H1 (cell line): Measurements from ENCODE around the gene MMS22L. TPM values are rescaled to one million over a fixed set of nuclear protein-coding genes. Genes with fewer than 3 reads are reported as not detected.

Experiments
- CTCF ChIA-PET: fragments of 300-600 bp; sonication (Branson Sonifier 250); formaldehyde crosslinking; loops from one replicate; lab custom pipeline; 2021; ENCODE audit not compliant: partially characterized antibody; lab: Charles Lee
- POLR2A ChIA-PET: fragments of 300-600 bp; sonication (Branson Sonifier 250); formaldehyde crosslinking; loops from one replicate; lab custom pipeline; 2021; ENCODE audit warnings: inconsistent platforms; ENCODE audit not compliant: partially characterized antibody; lab: Charles Lee
- DNase-seq, 2 experiments: peaks; one replicate each; pipeline versions ENCODE4 v3.0.0 to v3.0.0-alpha.2; 2010 to 2022; ENCODE audit warnings: low spot score in 2 of 2, low read depth in 1 of 2, mixed read lengths in 1 of 2
- FAIRE-seq: peaks from 2 replicates; lab custom pipeline; 2011; peaks lifted over from hg19 to GRCh38; lab: Jason Lieb, UNC
- H2AFZ ChIP-seq: 2 replicates; pipeline ENCODE4 v1.8.1; 2012; ENCODE audit warnings: low read length, inconsistent platforms
- H2AK5ac ChIP-seq: 2 replicates; pipeline ENCODE4 v1.6.1; 2013; ENCODE audit warnings: low read depth, low read length
- H2BK120ac ChIP-seq: replicated peaks from 2 replicates; pipeline ENCODE3; 2013; ENCODE audit warnings: low read depth, low read length, inconsistent platforms
- H2BK12ac ChIP-seq: 2 replicates; pipeline ENCODE4 v1.6.1; 2013; ENCODE audit warnings: low read depth, low read length
- H2BK15ac ChIP-seq: 2 replicates; pipeline ENCODE4 v1.6.1; 2013; ENCODE audit warnings: low read length
- H2BK20ac ChIP-seq: 2 replicates; pipeline ENCODE4 v1.6.1; 2013; ENCODE audit warnings: low read length
- H2BK5ac ChIP-seq: 2 replicates; pipeline ENCODE4 v1.6.1; 2013; ENCODE audit warnings: low read depth, low read length
- H3K14ac ChIP-seq: 2 replicates; pipeline ENCODE4 v1.6.1; 2013; ENCODE audit warnings: inconsistent platforms; ENCODE audit not compliant: insufficient read length
- H3K18ac ChIP-seq: 2 replicates; pipeline ENCODE4 v1.6.1; 2013; ENCODE audit warnings: low read length; ENCODE audit errors: extremely low read depth
- H3K23ac ChIP-seq: 2 replicates; pipeline ENCODE4 v1.6.1; 2013; ENCODE audit warnings: inconsistent platforms; ENCODE audit not compliant: insufficient read length
- H3K23me2 ChIP-seq: 2 replicates; pipeline ENCODE4 v1.6.1; 2013; ENCODE audit warnings: low read depth, low read length
- H3K27ac ChIP-seq: 2 replicates; pipeline ENCODE4 v1.6.1; 2011; ENCODE audit warnings: low read depth, low read length, inconsistent platforms
- H3K27me3 ChIP-seq, 4 experiments: replicated peaks in 1 of 4; 1 replicate in 1 of 4; 2 replicates in 3 of 4; pipeline versions ENCODE4 v1.6.1 to v1.8.1; 2011 to 2013; ENCODE audit warnings: low read length in 3 of 4, mild to moderate bottlenecking in 3 of 4, inconsistent platforms in 2 of 4, mixed read lengths in 2 of 4, moderate library complexity in 1 of 4; ENCODE audit not compliant: control insufficient read depth in 3 of 4, insufficient read depth in 3 of 4; ENCODE audit errors: extremely low read depth in 1 of 4
- H3K36me3 ChIP-seq, 4 experiments: 2 replicates each; pipeline versions ENCODE4 v1.6.1 to v1.8.1; 2011 to 2013; ENCODE audit warnings: mild to moderate bottlenecking in 4 of 4, low read length in 3 of 4, moderate library complexity in 2 of 4, control low read depth in 1 of 4, inconsistent platforms in 1 of 4; ENCODE audit not compliant: insufficient read depth in 4 of 4, control insufficient read depth in 2 of 4
- H3K4ac ChIP-seq: replicated peaks from 2 replicates; pipeline ENCODE3; 2013; ENCODE audit warnings: low read length, low read depth, mixed read lengths, inconsistent platforms; ENCODE audit not compliant: insufficient read length
- H3K4me1 ChIP-seq, 4 experiments: replicated peaks in 1 of 4; 1 replicate in 1 of 4; 2 replicates in 3 of 4; pipeline versions ENCODE4 v1.6.1 to v1.8.1; 2011 to 2013; ENCODE audit warnings: low read length in 3 of 4, inconsistent platforms in 2 of 4, mixed read lengths in 1 of 4; ENCODE audit not compliant: insufficient read depth in 4 of 4, control insufficient read depth in 3 of 4
- H3K4me2 ChIP-seq, 2 experiments: 2 replicates each; pipeline versions ENCODE4 v1.6.1 to v1.8.1; 2011 to 2013; ENCODE audit warnings: low read depth in 2 of 2, low read length in 2 of 2, control low read depth in 1 of 2, inconsistent platforms in 1 of 2, mild to moderate bottlenecking in 1 of 2; ENCODE audit not compliant: insufficient read depth in 1 of 2
- H3K4me3 ChIP-seq, 4 experiments: fragments of 200-600, 300-600 bp in 1 of 4; sonication (generic), shearing (Covaris generic), sonication (Bioruptor Twin) in 1 of 4; 2 replicates each; pipeline versions ENCODE4 v1.5.1 to v1.8.1; 2011 to 2016; ENCODE audit warnings: low read length in 4 of 4, low read depth in 3 of 4, control low read depth in 2 of 4, inconsistent platforms in 2 of 4, mild to moderate bottlenecking in 2 of 4, mixed read lengths in 1 of 4, moderate library complexity in 1 of 4; ENCODE audit not compliant: insufficient read depth in 2 of 4; ENCODE audit errors: extremely low read depth in 1 of 4
- H3K56ac ChIP-seq: replicated peaks from 2 replicates; pipeline ENCODE3; 2013; ENCODE audit warnings: low read depth, mild to moderate bottlenecking, mixed read lengths, low read length, inconsistent platforms; ENCODE audit not compliant: insufficient read length
- H3K79me1 ChIP-seq: 2 replicates; pipeline ENCODE4 v1.6.1; 2013; ENCODE audit warnings: low read depth, low read length, control low read depth
- H3K79me2 ChIP-seq, 2 experiments: 2 replicates each; pipeline versions ENCODE4 v1.6.1 to v1.8.1; 2012 to 2013; ENCODE audit warnings: low read length in 2 of 2, mild to moderate bottlenecking in 2 of 2, inconsistent platforms in 1 of 2; ENCODE audit not compliant: insufficient read depth in 2 of 2, control insufficient read depth in 1 of 2
- H3K9ac ChIP-seq, 4 experiments: replicated peaks in 1 of 4; 1 replicate in 1 of 4; 2 replicates in 3 of 4; pipeline versions ENCODE4 v1.6.1 to v1.8.1; 2011 to 2013; ENCODE audit warnings: low read depth in 3 of 4, low read length in 3 of 4, control low read depth in 2 of 4, mild to moderate bottlenecking in 2 of 4, moderate library complexity in 2 of 4, inconsistent platforms in 1 of 4; ENCODE audit errors: extremely low read depth in 1 of 4
- H3K9me3 ChIP-seq, 2 experiments: 2 replicates each; pipeline versions ENCODE4 v1.6.1 to v1.8.1; 2012 to 2013; ENCODE audit warnings: mild to moderate bottlenecking in 2 of 2, moderate library complexity in 2 of 2, control low read depth in 1 of 2, inconsistent platforms in 1 of 2, low read depth in 1 of 2, low read length in 1 of 2, mixed read lengths in 1 of 2; ENCODE audit not compliant: insufficient read depth in 2 of 2
- H4K20me1 ChIP-seq, 2 experiments: replicated peaks in 1 of 2; 2 replicates each; pipeline versions ENCODE3 to v1.8.1; 2011 to 2013; ENCODE audit warnings: inconsistent platforms in 2 of 2, low read length in 2 of 2, mild to moderate bottlenecking in 1 of 2; ENCODE audit not compliant: insufficient read depth in 2 of 2, control insufficient read depth in 1 of 2
- H4K5ac ChIP-seq: 2 replicates; pipeline ENCODE4 v1.6.1; 2013; ENCODE audit warnings: low read length, low read depth, mixed read lengths, inconsistent platforms; ENCODE audit not compliant: insufficient read length
- H4K8ac ChIP-seq: 2 replicates; pipeline ENCODE4 v1.8.0; 2013; ENCODE audit warnings: mild to moderate bottlenecking, moderate library complexity, low read length, inconsistent platforms; ENCODE audit not compliant: insufficient read depth; ENCODE audit errors: extremely low read depth
- H4K91ac ChIP-seq: replicated peaks from 2 replicates; pipeline ENCODE3; 2013; ENCODE audit warnings: low read length, mixed read lengths, inconsistent platforms; ENCODE audit not compliant: insufficient read length
- GTF2F1 ChIP-seq: IDR thresholded peaks from 2 replicates; pipeline ENCODE4 v1.6.1; 2012; ENCODE audit warnings: low read depth, low read length, improper control_type of control experiment, borderline replicate concordance
- HDAC6 ChIP-seq: IDR thresholded peaks from one replicate; pipeline ENCODE4 v1.7.1; 2012; ENCODE audit warnings: low read depth, mild to moderate bottlenecking, inconsistent platforms, low read length, moderate library complexity
- JUN ChIP-seq: IDR thresholded peaks from 2 replicates; pipeline ENCODE4 v1.6.1; 2011; ENCODE audit warnings: low read depth, mild to moderate bottlenecking, improper control_type of control experiment, low read length
- PHF8 ChIP-seq: fragments of 200-600 bp; sonication (generic); conservative IDR thresholded peaks from 2 replicates; pipeline ENCODE4 v1.7.1; 2012; ENCODE audit warnings: low read depth, mild to moderate bottlenecking, inconsistent platforms, low read length, moderate library complexity
- RAD21 ChIP-seq, 2 experiments: IDR thresholded peaks in 1 of 2; conservative IDR thresholded peaks in 1 of 2; 2 replicates each; pipeline ENCODE4 v1.6.1; 2011; ENCODE audit warnings: low read depth in 2 of 2, low read length in 2 of 2, improper control_type of control experiment in 1 of 2, inconsistent platforms in 1 of 2, mild to moderate bottlenecking in 1 of 2, moderate library complexity in 1 of 2
- SIX5 ChIP-seq: IDR thresholded peaks from 2 replicates; pipeline ENCODE4 v1.6.1; 2011; ENCODE audit warnings: mild to moderate bottlenecking, low read depth, low read length
- SRF ChIP-seq: IDR thresholded peaks from 2 replicates; pipeline ENCODE4 v1.6.1; 2011; ENCODE audit warnings: mild to moderate bottlenecking, low read depth, low read length, moderate library complexity
- SUZ12 ChIP-seq: fragments of 200-600 bp; sonication (generic); IDR thresholded peaks from 2 replicates; pipeline ENCODE4 v1.6.1; 2012; ENCODE audit warnings: mild to moderate bottlenecking, inconsistent platforms, low read length, moderate library complexity, mixed read lengths
- TBP ChIP-seq: IDR thresholded peaks from 2 replicates; pipeline ENCODE4 v1.6.1; 2011; ENCODE audit warnings: low read depth, low read length, improper control_type of control experiment
- YY1 ChIP-seq: IDR thresholded peaks from 2 replicates; pipeline ENCODE4 v1.6.1; 2011; ENCODE audit warnings: low read depth, mild to moderate bottlenecking, low read length
- WGBS, 2 experiments: shearing (Covaris generic) in 1 of 2; methylation state at CpG; one replicate each; pipeline versions ENCODE4 v1.1.6 to v1.1.7; 2013 to 2015; ENCODE audit warnings: low lambda C conversion rate in 2 of 2, mixed read lengths in 2 of 2, inconsistent platforms in 1 of 2, low coverage in 1 of 2, missing lambda C conversion rate in 1 of 2; ENCODE audit not compliant: insufficient replicate concordance in 2 of 2, insufficient coverage in 1 of 2, insufficient read length in 1 of 2; ENCODE audit errors: extremely low coverage in 1 of 2, missing lambda C conversion rate in 1 of 2; 5-methylcytosine and 5-hydroxymethylcytosine counted together
- polyA plus RNA-seq, 7 experiments: library from polyadenylated mRNA; depleted of rRNA in 3 of 7; stranded (reverse) in 5 of 7; unstranded in 2 of 7; fragments of >200 nt in 5 of 7; fragments of 200-250 nt in 2 of 7; gene quantifications; 1 replicate in 5 of 7; 2 replicates in 1 of 7; 4 replicates in 1 of 7; pipeline versions ENCODE4 v1.2.1 to v1.2.3, GENCODE V29; 2011 to 2013; ENCODE audit warnings: missing spikeins in 2 of 7, mixed read lengths in 2 of 7
- total RNA-seq: library from RNA; stranded (reverse); fragmentation: NEBNext Ultra II Directional; extraction: Animal tissue kit (Norgen Biotek cat#: 25700); gene quantifications from 2 replicates; pipeline ENCODE4 v1.2.1, GENCODE V29; 2021
- TF ChIP-seq, protein P1 (sequence below): IDR thresholded peaks from 2 replicates; pipeline ENCODE4 v1.6.1; 2011; ENCODE audit warnings: low read depth, mild to moderate bottlenecking, low read length; ENCODE audit not compliant: insufficient read depth

Gene MMS22L
- total and polyA plus RNA-seq, 2 of the 8 experiments (the other 6 are each of a cell fraction or from before 2014, with no cell fraction given) = 11.1 to 32.6 TPM

DNA sequence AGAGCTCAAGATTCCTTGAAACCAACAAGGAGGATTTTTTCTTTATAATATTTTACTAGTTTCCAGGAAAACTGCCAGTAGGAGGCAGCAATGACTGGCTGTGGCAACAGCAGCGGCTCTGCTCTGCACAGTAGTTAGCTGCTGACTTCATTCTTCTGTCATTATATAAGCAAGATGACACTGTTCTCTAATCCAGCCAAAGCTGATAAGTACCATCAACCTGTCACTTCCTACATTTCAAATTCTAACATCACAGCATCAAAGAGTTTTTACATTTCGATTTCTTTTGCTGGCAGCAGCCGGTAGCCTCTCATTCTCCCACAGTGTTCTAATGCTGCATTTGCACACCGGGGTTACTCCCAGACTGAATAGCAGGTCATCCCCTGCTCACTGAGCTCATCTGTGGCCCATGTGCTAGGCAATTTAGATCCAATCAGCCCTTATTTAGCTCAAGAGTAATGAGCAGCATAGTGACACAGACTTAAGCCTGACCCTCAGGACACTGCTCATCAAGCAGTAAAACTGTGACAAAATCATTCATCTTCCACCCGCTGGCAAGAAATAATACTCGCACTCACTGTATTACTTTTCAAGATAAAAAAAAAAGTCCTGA is 67.8 kb downstream of the MMS22L start:
- no peak overlapping the region for H2BK15ac ChIP-seq
- no peak overlapping the region for H3K4ac ChIP-seq
- ChIA-PET POLR2A (interaction anchor here (0.6 to 1.3 kb wide), 2 partner anchors 25 to 378 kb away, joined by 3 to 4 read pairs; partner anchors contain the start of gene GPR63), CTCF (interaction anchor here (0.6 to 3.3 kb wide), 39 partner anchors 8 to 1851 kb away, joined by 3 to 27 read pairs (median 4); no protein-coding TSS in a partner anchor)
- H4K8ac ChIP-seq = no peak overlapping the region
- no peak overlapping the region for H3K56ac ChIP-seq
- no peaks in the 10 kb centered on the region for H3K79me1 ChIP-seq
- no peak overlapping the region for H3K14ac ChIP-seq
- no peak overlapping the region for H4K5ac ChIP-seq
- FAIRE-seq (peak; percentile 19), DNase-seq (peak in 1 of 2 experiments; percentile 7)
- H2AFZ ChIP-seq = no peak overlapping the region
- H4K20me1 ChIP-seq = peaks cover 0 to 3% of the 10 kb centered on the region in 2 experiments
- 68% methylated on average over 6 of the region's 6 CpGs; no CpG with 5 or more reads in 1 of the 2 experiments for WGBS, 2 experiments
- no peaks in the 10 kb centered on the region; a peak in 1 of 4 replicates for H3K79me2 ChIP-seq
- no peak overlapping the region for H3K18ac ChIP-seq
- no peak overlapping the region for H2BK20ac ChIP-seq
- no peak overlapping the region for H3K27ac ChIP-seq
- no peak overlapping the region for H2BK120ac ChIP-seq
- no peak overlapping the region for H3K4me3 ChIP-seq
- H3K4me2 ChIP-seq = no peak overlapping the region
- H2BK12ac ChIP-seq = no peak overlapping the region
- no peaks in the 10 kb centered on the region for H3K27me3 ChIP-seq
- no peak overlapping the region for H3K23ac ChIP-seq
- no peak overlapping the region for H4K91ac ChIP-seq
- no peaks in the 10 kb centered on the region for H3K23me2 ChIP-seq
- H3K36me3 ChIP-seq = no peaks in the 10 kb centered on the region; a peak in 1 of 8 replicates
- H2BK5ac ChIP-seq = no peak overlapping the region
- no peak overlapping the region for H3K9ac ChIP-seq
- H2AK5ac ChIP-seq = no peak overlapping the region
- H3K4me1 ChIP-seq = peaks cover 0 to 4% (median 0%) of the 10 kb centered on the region in 4 experiments; a peak in 1 of 7 replicates
- no peaks in the 10 kb centered on the region for H3K9me3 ChIP-seq
- no peak for TF ChIP-seq YY1
- TF ChIP-seq GTF2F1 = no peak
- no peak for TF ChIP-seq SRF
- no peak for TF ChIP-seq HDAC6
- TF ChIP-seq, protein P1, sequence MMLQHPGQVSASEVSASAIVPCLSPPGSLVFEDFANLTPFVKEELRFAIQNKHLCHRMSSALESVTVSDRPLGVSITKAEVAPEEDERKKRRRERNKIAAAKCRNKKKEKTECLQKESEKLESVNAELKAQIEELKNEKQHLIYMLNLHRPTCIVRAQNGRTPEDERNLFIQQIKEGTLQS = no peak
- no peak for TF ChIP-seq PHF8
- TF ChIP-seq JUN = no peak
- no peak for TF ChIP-seq SIX5
- peak; percentile 56 to 70 for TF ChIP-seq RAD21 (IDR thresholded peaks at IDR 0.05 in 1 of 2, conservative IDR thresholded peaks at IDR 0.05 in 1 of 2; ENCODE audit: low read depth in 2 of 2, low read length in 2 of 2)
- no peak for TF ChIP-seq TBP
- no peak for TF ChIP-seq SUZ12
